HL-60 (cell line): ENCODE results near the gene MOB3B.

Experiments used
- DNase-seq, 2 experiments: peaks; one replicate each; pipeline ENCODE4 v3.0.0-alpha.2; 2010 to 2020; ENCODE audit warnings: low read depth in 1 of 2, low spot score in 1 of 2
- H3K27ac ChIP-seq: fragments of 250-450 bp; sonication (Bioruptor Pico); replicated peaks from 2 replicates; pipeline ENCODE4 v1.5.1; 2020; ENCODE audit warnings: mild to moderate bottlenecking, moderate library complexity
- H3K27me3 ChIP-seq: fragments of 250-450 bp; sonication (Bioruptor Pico); 2 replicates; pipeline ENCODE4 v1.5.1; 2021; ENCODE audit warnings: mild to moderate bottlenecking, moderate library complexity; ENCODE audit not compliant: insufficient read depth, poor library complexity, severe bottlenecking
- H3K4me3 ChIP-seq: replicated peaks from 2 replicates; pipeline ENCODE4 v1.5.1; 2011; ENCODE audit warnings: mild to moderate bottlenecking, control low read depth, low read length; ENCODE audit not compliant: insufficient read depth
- CTCF ChIP-seq: IDR thresholded peaks from one replicate; pipeline ENCODE4 v1.5.1; 2011; ENCODE audit warnings: low read length, control low read depth, inconsistent platforms; ENCODE audit not compliant: insufficient read depth
- GABPA ChIP-seq: IDR thresholded peaks from 2 replicates; pipeline ENCODE4 v1.6.1; 2012; ENCODE audit warnings: low read depth
- POLR2AphosphoS5 ChIP-seq: IDR thresholded peaks from 2 replicates; pipeline ENCODE4 v1.6.1; 2012; ENCODE audit warnings: low read depth
- REST ChIP-seq: IDR thresholded peaks from 2 replicates; pipeline ENCODE4 v1.6.1; 2012; ENCODE audit warnings: low read depth; ENCODE audit not compliant: insufficient replicate concordance
- SPI1 ChIP-seq: IDR thresholded peaks from 2 replicates; pipeline ENCODE4 v1.6.1; 2012; ENCODE audit warnings: low read depth, mild to moderate bottlenecking, borderline replicate concordance

Gene MOB3B

DNA sequence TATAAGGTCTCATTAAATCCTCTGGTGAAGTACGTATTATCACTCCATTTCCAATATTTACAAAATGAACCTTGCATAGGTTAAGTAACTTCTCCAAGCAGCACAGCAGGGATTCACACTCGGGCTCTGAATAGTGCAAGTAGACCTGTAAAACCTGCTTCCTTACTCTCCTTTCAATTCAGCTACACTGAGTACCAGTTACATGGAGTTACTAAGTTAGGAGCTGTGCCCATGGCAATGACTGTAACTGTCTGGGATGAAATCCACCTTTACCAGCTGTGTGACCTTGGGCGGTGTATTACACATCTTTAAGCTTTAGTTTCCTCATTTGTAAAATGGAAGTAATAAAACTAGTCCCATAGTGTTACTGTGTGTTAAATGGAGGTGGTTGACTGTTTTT is 15.9 kb upstream of the MOB3B start:
- no peak for TF ChIP-seq CTCF
- TF ChIP-seq GABPA, result no peak
- TF ChIP-seq REST, result no peak
- TF ChIP-seq SPI1, result no peak
- no peak for TF ChIP-seq POLR2AphosphoS5
- no peak overlapping the region for H3K4me3 ChIP-seq
- no peak for DNase-seq
- no peak overlapping the region for H3K27ac ChIP-seq
- H3K27me3 ChIP-seq, result no peaks in the 10 kb centered on the region

DNA sequence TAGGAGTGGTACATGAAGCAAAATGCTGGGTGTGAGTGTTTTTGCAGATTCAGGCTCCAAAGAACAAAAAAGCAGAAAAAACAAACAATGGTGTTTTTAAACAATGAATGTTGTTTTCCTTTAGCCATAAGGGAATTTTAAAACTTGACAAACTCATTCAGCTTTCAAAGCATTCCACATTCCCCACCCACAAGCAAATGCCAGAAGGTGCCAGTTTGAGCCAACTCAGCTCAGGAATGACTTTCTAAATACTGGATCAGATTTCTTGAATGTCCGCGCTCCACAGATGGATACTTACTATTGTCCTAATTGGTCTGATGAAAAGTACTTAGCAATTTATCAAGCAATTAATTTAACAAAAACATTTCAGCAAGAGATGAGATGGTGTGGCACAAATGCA is 12.9 kb upstream of the MOB3B start:
- Histone ChIP-seq H3K27ac (no peak overlapping the region), H3K27me3 (no peaks in the 10 kb centered on the region), H3K4me3 (no peak overlapping the region)
- no peak for DNase-seq
- TF ChIP-seq SPI1, result no peak
- TF ChIP-seq CTCF, result no peak
- no peak for TF ChIP-seq REST
- no peak for TF ChIP-seq POLR2AphosphoS5
- no peak for TF ChIP-seq GABPA

GRCh38 chr9:27541740-27542139 is 12.1 kb upstream of the MOB3B start:
- TF ChIP-seq GABPA (no peak), CTCF (no peak), REST (no peak), POLR2AphosphoS5 (no peak), SPI1 (no peak)
- Histone ChIP-seq H3K27ac (no peak overlapping the region), H3K27me3 (no peaks in the 10 kb centered on the region), H3K4me3 (no peak overlapping the region)
- no peak for DNase-seq
